ENCODE results near the gene KLK1.

KLK1 gene

GRCh38 chr19:50823389-50824042 is at the start of gene KLK1:
Gene KLK1 (minus strand): TSS chr19:50823787. CDS start chr19:50823748, 39 bp downstream.
- ATAC-seq (ENCODE audit: low read depth) (no peak), DNase-seq (ENCODE audit: low spot score in 2 of 2) (no peak)
- Mint-ChIP-seq H3K9me3 (no peaks in the 10 kb centered on the region), H3K27me3 (peaks cover 5% of the 10 kb centered on the region), H3K4me1 (peaks cover 45% of the 10 kb centered on the region), H3K4me3 (no peak within 1 kb of the TSS), H3K36me3 (no peaks in the 10 kb centered on the region), H3K27ac (no peak within 1 kb of the TSS)

- Mint-ChIP-seq H3K36me3 (no peaks in the 10 kb centered on the region), H3K4me3 (no peak within 1 kb of the TSS), H3K4me1 (no peaks in the 10 kb centered on the region), H3K9me3 (no peaks in the 10 kb centered on the region), H3K27me3 (peaks cover 18% of the 10 kb centered on the region), H3K27ac (no peak within 1 kb of the TSS)
- no peak for ATAC-seq (ENCODE audit: low read depth)
- no peak for DNase-seq (ENCODE audit: low spot score in 2 of 2)
Observed at GRCh38 chr19:50873056-50873455, 49.5 kb upstream of the KLK1 start, which contains the start of gene KLK2. Gene KLK2 (plus strand): TSS chr19:50873439. CDS start chr19:50873474, 35 bp downstream.

GRCh38 chr19:50870417-50871089 is 47.0 kb upstream of the KLK1 start:
- H3K27ac Mint-ChIP-seq = no peak overlapping the region
- H3K36me3 Mint-ChIP-seq = no peaks in the 10 kb centered on the region
- peaks cover 19% of the 10 kb centered on the region for H3K27me3 Mint-ChIP-seq
- H3K4me3 Mint-ChIP-seq = no peak overlapping the region
- no peaks in the 10 kb centered on the region for H3K4me1 Mint-ChIP-seq
- H3K9me3 Mint-ChIP-seq = no peaks in the 10 kb centered on the region
- DNase-seq (ENCODE audit: low spot score in 2 of 2) (no peak), ATAC-seq (ENCODE audit: low read depth) (peak; percentile 34)

GRCh38 chr19:50869479-50869878 is 45.9 kb upstream of the KLK1 start:
- Mint-ChIP-seq H3K9me3 (no peaks in the 10 kb centered on the region), H3K27me3 (peaks cover 19% of the 10 kb centered on the region), H3K4me3 (no peak overlapping the region), H3K4me1 (no peaks in the 10 kb centered on the region), H3K36me3 (no peaks in the 10 kb centered on the region), H3K27ac (no peak overlapping the region)
- ATAC-seq (ENCODE audit: low read depth) = no peak
- DNase-seq (ENCODE audit: low spot score in 2 of 2) = no peak

- H3K4me1 Mint-ChIP-seq = peaks cover 7% of the 10 kb centered on the region
- peaks cover 23% of the 10 kb centered on the region for H3K27me3 Mint-ChIP-seq
- DNase-seq (ENCODE audit: low spot score in 2 of 2) (no peak), ATAC-seq (ENCODE audit: low read depth) (no peak)
- no peak overlapping the region for H3K4me3 Mint-ChIP-seq
- H3K9me3 Mint-ChIP-seq = peaks cover 7% of the 10 kb centered on the region
- peaks cover 5% of the 10 kb centered on the region for H3K36me3 Mint-ChIP-seq
- no peak overlapping the region for H3K27ac Mint-ChIP-seq
Observed at GRCh38 chr19:50861496-50862286, 38.1 kb upstream of the KLK1 start.

GRCh38 chr19:50861010-50861409 is 37.4 kb upstream of the KLK1 start:
- Mint-ChIP-seq H3K27ac (no peak overlapping the region), H3K4me3 (no peak overlapping the region), H3K4me1 (peaks cover 7% of the 10 kb centered on the region), H3K27me3 (peaks cover 27% of the 10 kb centered on the region), H3K9me3 (peaks cover 7% of the 10 kb centered on the region), H3K36me3 (peaks cover 5% of the 10 kb centered on the region)
- DNase-seq (ENCODE audit: low spot score in 2 of 2) = no peak
- ATAC-seq (ENCODE audit: low read depth) = no peak

GRCh38 chr19:50859849-50860248 is 36.3 kb upstream of the KLK1 start:
- Mint-ChIP-seq H3K36me3 (peaks cover 5% of the 10 kb centered on the region), H3K27ac (no peak overlapping the region), H3K4me3 (no peak overlapping the region), H3K9me3 (peaks cover 7% of the 10 kb centered on the region), H3K27me3 (peaks cover 33% of the 10 kb centered on the region), H3K4me1 (peaks cover 7% of the 10 kb centered on the region)
- ATAC-seq (ENCODE audit: low read depth) (no peak), DNase-seq (ENCODE audit: low spot score in 2 of 2) (no peak)

GRCh38 chr19:50858886-50859285 is 35.3 kb upstream of the KLK1 start:
- ATAC-seq (ENCODE audit: low read depth) (no peak), DNase-seq (ENCODE audit: low spot score in 2 of 2) (no peak)
- peaks cover 38% of the 10 kb centered on the region for H3K27me3 Mint-ChIP-seq
- peaks cover 7% of the 10 kb centered on the region for H3K9me3 Mint-ChIP-seq
- peaks cover 5% of the 10 kb centered on the region for H3K36me3 Mint-ChIP-seq
- H3K27ac Mint-ChIP-seq = no peak overlapping the region
- H3K4me1 Mint-ChIP-seq = peaks cover 7% of the 10 kb centered on the region
- H3K4me3 Mint-ChIP-seq = no peak overlapping the region

- Mint-ChIP-seq H3K27ac (no peak overlapping the region), H3K9me3 (peaks cover 7% of the 10 kb centered on the region), H3K27me3 (peaks cover 39% of the 10 kb centered on the region), H3K36me3 (peaks cover 5% of the 10 kb centered on the region), H3K4me1 (peaks cover 8% of the 10 kb centered on the region), H3K4me3 (no peak overlapping the region)
- no peak for ATAC-seq (ENCODE audit: low read depth)
- no peak for DNase-seq (ENCODE audit: low spot score in 2 of 2)
Observed at GRCh38 chr19:50857366-50857765, 33.8 kb upstream of the KLK1 start.

- no peak within 1 kb of the TSS for H3K27ac Mint-ChIP-seq
- peaks cover 5% of the 10 kb centered on the region for H3K36me3 Mint-ChIP-seq
- ATAC-seq (ENCODE audit: low read depth) = no peak
- peaks cover 2% of the 10 kb centered on the region for H3K9me3 Mint-ChIP-seq
- H3K4me3 Mint-ChIP-seq = no peak within 1 kb of the TSS
- DNase-seq (ENCODE audit: low spot score in 2 of 2) = no peak
- peaks cover 12% of the 10 kb centered on the region for H3K4me1 Mint-ChIP-seq
- peaks cover 38% of the 10 kb centered on the region for H3K27me3 Mint-ChIP-seq
Observed at GRCh38 chr19:50854636-50855410, 31.2 kb upstream of the KLK1 start, which contains the start of gene KLK3. Gene KLK3 (plus strand): TSS chr19:50854915. CDS start chr19:50854956, 41 bp downstream.

GRCh38 chr19:50851620-50852019 is 28.0 kb upstream of the KLK1 start:
- no peak overlapping the region for H3K27ac Mint-ChIP-seq
- H3K9me3 Mint-ChIP-seq = peaks cover 2% of the 10 kb centered on the region
- peaks cover 33% of the 10 kb centered on the region for H3K27me3 Mint-ChIP-seq

GRCh38 chr19:50850738-50851137 is 27.2 kb upstream of the KLK1 start:
- H3K36me3 Mint-ChIP-seq = no peaks in the 10 kb centered on the region
- peaks cover 2% of the 10 kb centered on the region for H3K9me3 Mint-ChIP-seq
- ATAC-seq (ENCODE audit: low read depth) (no peak), DNase-seq (ENCODE audit: low spot score in 2 of 2) (no peak)
- H3K4me1 Mint-ChIP-seq = peaks cover 5% of the 10 kb centered on the region
- no peak overlapping the region for H3K27ac Mint-ChIP-seq
- H3K27me3 Mint-ChIP-seq = peaks cover 27% of the 10 kb centered on the region
- no peak overlapping the region for H3K4me3 Mint-ChIP-seq

More at GRCh38 chr19:50851620-50852019, 28.0 kb upstream of the KLK1 start:
- ATAC-seq (ENCODE audit: low read depth) (no peak), DNase-seq (ENCODE audit: low spot score in 2 of 2) (no peak)
- Mint-ChIP-seq H3K36me3 (no peaks in the 10 kb centered on the region), H3K4me1 (peaks cover 5% of the 10 kb centered on the region), H3K4me3 (no peak overlapping the region)

- no peak overlapping the region for H3K4me3 Mint-ChIP-seq
Observed at GRCh38 chr19:50844296-50844935, 20.8 kb upstream of the KLK1 start.

More at GRCh38 chr19:50844296-50844935, 20.8 kb upstream of the KLK1 start:
- H3K27ac Mint-ChIP-seq = no peak overlapping the region
- H3K36me3 Mint-ChIP-seq = peaks cover 5% of the 10 kb centered on the region
- H3K9me3 Mint-ChIP-seq = peaks cover 13% of the 10 kb centered on the region
- H3K4me1 Mint-ChIP-seq = no peaks in the 10 kb centered on the region
- DNase-seq (ENCODE audit: low spot score in 2 of 2) (no peak), ATAC-seq (ENCODE audit: low read depth) (no peak)
- peaks cover 6% of the 10 kb centered on the region for H3K27me3 Mint-ChIP-seq

All from memory B cell (primary cell).